Erythroblast (primary cell): ENCODE measurements around the gene ATG4C.

ENCODE experiments used
- GATA1 ChIP-seq: IDR thresholded peaks from 2 replicates; pipeline ENCODE4 v1.6.1; 2011; ENCODE audit warnings: low read depth, mild to moderate bottlenecking, control low read depth, low read length, moderate library complexity
- POLR2A ChIP-seq: IDR thresholded peaks from 2 replicates; pipeline ENCODE4 v1.6.1; 2011; ENCODE audit warnings: mild to moderate bottlenecking, low read length

DNA sequence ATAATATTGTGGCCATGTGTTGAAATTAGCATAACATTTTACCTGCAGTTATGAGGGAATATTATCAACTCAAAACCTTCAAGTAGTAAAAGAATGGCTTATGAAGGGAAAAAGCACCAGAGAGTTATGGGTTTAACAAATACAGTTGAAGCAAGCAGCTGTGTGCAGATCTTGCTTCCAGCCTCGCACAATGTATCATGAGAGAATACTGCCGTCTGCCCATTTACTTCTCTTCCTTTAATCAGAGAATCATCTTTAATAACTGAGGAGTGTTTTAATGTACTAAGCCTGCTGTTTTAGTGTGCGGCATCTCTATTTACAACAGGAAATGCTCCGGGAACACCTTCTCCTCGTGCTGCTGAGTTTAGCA lies 120.9 kb downstream of the ATG4C start:
- no peak for TF ChIP-seq POLR2A
- no peak for TF ChIP-seq GATA1
